ENCODE results near the gene HRH2.

DNA sequence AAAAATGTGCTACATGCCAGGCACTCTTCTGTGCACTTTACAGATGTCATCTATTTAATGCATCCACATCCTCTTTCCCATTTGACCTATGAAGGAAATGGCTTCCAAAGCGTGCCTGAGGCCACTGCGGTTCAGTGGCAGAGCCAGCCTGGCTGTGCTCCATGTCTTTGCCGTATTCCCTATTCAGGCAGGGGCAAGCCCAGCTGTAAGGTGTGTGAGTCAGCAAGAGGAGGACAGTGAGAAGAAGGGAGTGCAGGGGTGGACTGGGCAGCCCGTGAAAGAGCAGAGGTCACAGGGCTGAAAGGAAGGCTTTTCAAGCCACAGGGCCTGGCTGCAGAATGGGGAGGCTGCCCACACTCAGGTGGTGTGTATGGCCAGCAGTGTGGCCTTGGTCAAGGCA lies 91.7 kb downstream of the HRH2 start:
- no peak for TF ChIP-seq EP300 (IDR thresholded peaks at IDR 0.05)
- TF ChIP-seq CTCF (IDR thresholded peaks at IDR 0.05): no peak
- no peak for TF ChIP-seq POLR2A (IDR thresholded peaks at IDR 0.05)

Data from stomach (tissue), 4 donors.